IPS-18a (cell line): ENCODE measurements around the gene ZNF423.
A peak's percentile ranks its signal among the peaks of the same experiment; 100 is the strongest.

ENCODE experiments used
- H3K27ac ChIP-seq: one replicate; pipeline ENCODE4 v1.5.1; 2013; ENCODE audit warnings: low read length
- H3K27me3 ChIP-seq: one replicate; pipeline ENCODE4 v1.6.1; 2013; ENCODE audit warnings: mild to moderate bottlenecking, low read length; ENCODE audit not compliant: control insufficient read depth, insufficient read depth
- H3K36me3 ChIP-seq: one replicate; pipeline ENCODE4 v1.6.1; 2013; ENCODE audit warnings: low read depth, low read length; ENCODE audit not compliant: control insufficient read depth
- H3K4me1 ChIP-seq: one replicate; pipeline ENCODE4 v1.6.1; 2013; ENCODE audit warnings: low read depth, low read length; ENCODE audit not compliant: control insufficient read depth
- H3K4me3 ChIP-seq: one replicate; pipeline ENCODE4 v1.5.1; 2013; ENCODE audit warnings: low read length
- H3K9ac ChIP-seq: one replicate; pipeline ENCODE4 v1.6.1; 2013; ENCODE audit warnings: mild to moderate bottlenecking, low read length, moderate library complexity
- H3K9me3 ChIP-seq: one replicate; pipeline ENCODE4 v1.6.1; 2013; ENCODE audit warnings: low read depth, low read length; ENCODE audit not compliant: control insufficient read depth

The ZNF423 gene

DNA sequence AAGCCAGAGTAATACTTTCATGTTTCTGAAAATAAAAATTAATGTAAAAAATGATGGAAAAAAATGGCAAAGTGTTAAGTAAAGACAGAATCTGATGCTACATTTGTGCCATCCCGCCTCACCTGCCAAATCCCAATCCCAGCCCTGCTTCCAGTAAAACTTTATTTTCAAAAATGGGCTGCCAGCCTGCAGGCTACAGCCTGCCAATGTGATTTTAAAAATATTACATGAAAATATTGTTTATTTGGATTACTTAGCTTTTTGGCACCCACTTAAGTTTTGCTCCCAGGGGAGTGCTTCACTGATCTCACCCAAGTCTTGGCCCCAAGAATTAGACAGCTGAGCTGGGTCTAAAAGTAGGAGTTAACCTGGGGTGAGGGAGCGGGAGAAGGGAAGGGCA, 369.5 kb downstream of the ZNF423 start:
- Histone ChIP-seq H3K9me3 (no peaks in the 10 kb centered on the region), H3K27me3 (peaks cover 7% of the 10 kb centered on the region), H3K36me3 (no peaks in the 10 kb centered on the region), H3K9ac (no peak overlapping the region), H3K4me1 (peaks cover 12% of the 10 kb centered on the region), H3K4me3 (no peak overlapping the region), H3K27ac (no peak overlapping the region)

DNA sequence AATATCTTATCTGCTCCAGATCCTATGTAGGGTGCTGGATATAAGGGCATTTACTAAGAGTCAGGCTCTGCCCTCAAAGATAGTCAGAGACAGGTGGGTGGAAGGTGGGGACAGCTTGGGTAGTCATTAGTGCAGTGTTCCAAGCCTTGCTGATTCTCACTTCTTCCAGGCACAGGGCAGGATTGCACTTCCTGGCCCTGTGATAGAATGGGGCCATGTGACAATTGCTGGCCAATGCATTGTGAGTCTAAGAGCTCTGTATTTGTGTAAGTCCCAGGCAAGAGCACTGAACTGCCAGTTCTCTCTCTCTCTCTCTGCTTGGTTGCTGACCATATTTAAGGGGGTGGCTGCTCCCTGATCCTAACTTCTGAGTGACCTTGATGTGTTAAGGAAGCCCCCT, 370.2 kb downstream of the ZNF423 start:
- no peak overlapping the region for H3K9ac ChIP-seq
- H3K27ac ChIP-seq: no peak overlapping the region
- H3K4me3 ChIP-seq: no peak overlapping the region
- H3K4me1 ChIP-seq: peaks cover 6% of the 10 kb centered on the region
- no peaks in the 10 kb centered on the region for H3K9me3 ChIP-seq
- peaks cover 7% of the 10 kb centered on the region for H3K27me3 ChIP-seq
- no peaks in the 10 kb centered on the region for H3K36me3 ChIP-seq

- no peak overlapping the region for H3K27ac ChIP-seq
- no peaks in the 10 kb centered on the region for H3K36me3 ChIP-seq
- H3K27me3 ChIP-seq: peaks cover 7% of the 10 kb centered on the region
- no peaks in the 10 kb centered on the region for H3K9me3 ChIP-seq
- H3K9ac ChIP-seq: no peak overlapping the region
- peaks cover 6% of the 10 kb centered on the region for H3K4me1 ChIP-seq
- no peak overlapping the region for H3K4me3 ChIP-seq
Measured at GRCh38 chr16:49484936-49485335, 371.0 kb downstream of the ZNF423 start.

- no peak overlapping the region for H3K9ac ChIP-seq
- peaks cover 6% of the 10 kb centered on the region for H3K4me1 ChIP-seq
- no peaks in the 10 kb centered on the region for H3K36me3 ChIP-seq
- peaks cover 7% of the 10 kb centered on the region for H3K27me3 ChIP-seq
- no peak overlapping the region for H3K27ac ChIP-seq
- peak overlapping the region; percentile 43 for H3K4me3 ChIP-seq
- no peaks in the 10 kb centered on the region for H3K9me3 ChIP-seq
Measured at GRCh38 chr16:49484451-49484849, 371.5 kb downstream of the ZNF423 start.

DNA sequence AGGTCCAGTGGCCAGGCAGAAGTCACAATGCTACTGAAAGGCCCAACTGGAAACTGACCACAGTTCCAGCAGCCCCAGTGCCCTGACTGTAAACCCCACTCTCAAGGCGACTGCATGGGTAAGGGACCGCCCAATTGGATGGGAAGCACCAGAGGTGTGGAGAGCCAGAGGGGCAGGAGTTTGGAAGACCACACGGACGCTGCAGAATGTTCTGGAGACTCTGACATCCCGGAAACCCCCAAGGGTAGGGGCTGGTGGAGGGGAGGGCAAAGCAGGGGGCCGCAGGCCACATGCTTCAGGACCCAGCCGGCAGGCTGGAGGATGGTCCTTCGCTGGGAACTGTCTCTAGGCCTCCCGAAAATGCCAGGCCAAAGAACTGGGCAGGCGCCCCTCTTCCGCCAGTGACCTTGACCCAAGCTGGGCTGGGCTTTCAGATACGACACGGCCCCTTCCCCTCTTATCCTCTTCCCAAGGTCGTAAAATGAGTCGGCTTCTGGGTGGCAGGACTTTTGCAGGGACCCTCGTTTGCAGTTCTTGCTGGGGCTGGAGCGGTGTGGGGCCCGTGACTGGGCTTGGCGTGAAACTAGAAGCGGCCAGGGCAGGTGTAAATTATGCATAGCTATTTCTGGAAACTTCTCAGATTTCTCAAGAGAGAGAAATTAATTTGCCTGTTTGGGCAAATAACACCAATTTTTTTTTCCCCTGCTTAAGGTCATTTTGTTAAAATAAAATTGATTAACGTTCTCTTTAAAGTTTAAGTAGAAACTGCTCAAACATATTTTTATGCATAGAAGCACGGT, 372.1 kb downstream of the ZNF423 start:
- Histone ChIP-seq H3K9ac (no peak overlapping the region), H3K4me1 (peaks cover 6% of the 10 kb centered on the region), H3K4me3 (peak overlapping the region; percentile 43), H3K9me3 (no peaks in the 10 kb centered on the region), H3K27ac (no peak overlapping the region), H3K27me3 (peaks cover 7% of the 10 kb centered on the region), H3K36me3 (no peaks in the 10 kb centered on the region)

- H3K4me1 ChIP-seq: peaks cover 6% of the 10 kb centered on the region
- H3K27ac ChIP-seq: no peak overlapping the region
- no peaks in the 10 kb centered on the region for H3K9me3 ChIP-seq
- H3K4me3 ChIP-seq: no peak overlapping the region
- H3K9ac ChIP-seq: no peak overlapping the region
- peaks cover 7% of the 10 kb centered on the region for H3K27me3 ChIP-seq
- H3K36me3 ChIP-seq: no peaks in the 10 kb centered on the region
Measured at GRCh38 chr16:49483251-49483650, 372.7 kb downstream of the ZNF423 start.

DNA sequence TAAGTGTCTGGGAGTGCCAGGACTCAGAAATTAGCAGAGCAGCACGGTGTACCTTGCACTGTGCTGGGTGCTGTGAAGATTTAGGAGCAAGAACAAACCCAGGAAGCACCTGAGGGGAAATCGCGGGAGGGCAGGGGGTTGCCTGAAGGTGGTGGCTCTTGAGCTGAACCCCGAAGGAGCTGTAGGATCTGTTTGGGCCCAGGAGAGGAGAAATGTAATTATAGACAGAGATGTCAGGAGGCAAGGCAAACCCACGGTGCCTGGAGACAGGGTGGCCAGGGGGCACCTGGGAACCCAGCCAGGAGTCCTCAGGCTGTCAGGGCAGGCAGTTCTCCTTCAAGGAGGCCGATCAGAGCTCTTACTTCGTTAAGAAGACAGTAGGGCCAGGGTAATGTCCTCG, 373.2 kb downstream of the ZNF423 start:
- Histone ChIP-seq H3K36me3 (no peaks in the 10 kb centered on the region), H3K4me3 (no peak overlapping the region), H3K27me3 (peaks cover 7% of the 10 kb centered on the region), H3K9me3 (no peaks in the 10 kb centered on the region), H3K27ac (no peak overlapping the region), H3K4me1 (peaks cover 6% of the 10 kb centered on the region), H3K9ac (no peak overlapping the region)

DNA sequence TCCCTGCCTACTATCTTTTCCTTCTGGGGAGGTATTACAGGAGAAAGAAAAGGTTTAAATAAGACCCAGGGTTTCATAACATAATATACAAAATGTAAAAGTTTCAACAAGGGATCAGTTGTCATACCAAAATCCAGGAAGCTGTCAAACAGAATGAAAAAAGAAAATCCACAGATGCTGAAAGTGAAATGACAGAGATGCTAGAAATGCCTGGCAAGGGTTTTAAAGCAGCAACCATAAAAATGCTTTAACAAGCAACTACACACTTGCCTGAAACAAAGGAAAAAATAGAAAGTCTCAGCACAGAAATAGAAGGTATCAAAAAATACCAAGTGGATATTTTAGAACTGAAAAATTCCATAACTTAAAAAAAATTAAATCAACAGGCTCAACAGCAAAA, 377.3 kb downstream of the ZNF423 start:
- Histone ChIP-seq H3K4me3 (no peak overlapping the region), H3K27ac (no peak overlapping the region), H3K36me3 (no peaks in the 10 kb centered on the region), H3K4me1 (no peaks in the 10 kb centered on the region), H3K9me3 (no peaks in the 10 kb centered on the region), H3K9ac (no peak overlapping the region), H3K27me3 (peaks cover 5% of the 10 kb centered on the region)

GRCh38 chr16:49478107-49478506, 377.8 kb downstream of the ZNF423 start:
- H3K9me3 ChIP-seq: no peaks in the 10 kb centered on the region
- no peak overlapping the region for H3K4me3 ChIP-seq
- H3K9ac ChIP-seq: no peak overlapping the region
- H3K27ac ChIP-seq: no peak overlapping the region
- no peaks in the 10 kb centered on the region for H3K4me1 ChIP-seq
- H3K36me3 ChIP-seq: no peaks in the 10 kb centered on the region
- H3K27me3 ChIP-seq: peaks cover under 1% of the 10 kb centered on the region

- Histone ChIP-seq H3K27ac (no peak overlapping the region), H3K27me3 (no peaks in the 10 kb centered on the region), H3K36me3 (no peaks in the 10 kb centered on the region), H3K9me3 (no peaks in the 10 kb centered on the region), H3K4me3 (no peak overlapping the region), H3K9ac (no peak overlapping the region), H3K4me1 (no peaks in the 10 kb centered on the region)
Measured at GRCh38 chr16:49477250-49477895, 378.5 kb downstream of the ZNF423 start.

DNA sequence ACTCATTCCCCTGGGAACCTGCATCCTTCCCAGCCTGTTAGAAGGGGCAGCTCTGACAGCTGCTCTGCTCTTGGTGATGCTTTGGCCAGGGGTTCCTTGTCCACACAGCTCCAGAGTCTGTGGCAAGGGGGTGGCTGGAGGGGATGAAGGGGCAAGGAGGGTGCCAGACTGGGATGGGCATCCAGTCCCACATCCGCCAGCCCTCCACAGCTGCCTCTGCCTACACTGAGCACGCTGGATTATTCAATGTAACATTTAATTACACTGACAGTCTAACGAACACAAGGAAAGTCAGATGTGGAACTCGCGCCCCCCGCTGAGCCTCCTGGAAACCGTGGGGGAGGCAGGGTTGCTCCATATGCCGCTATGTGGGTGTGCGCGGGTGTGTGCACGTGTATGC, 381.2 kb downstream of the ZNF423 start:
- Histone ChIP-seq H3K4me3 (no peak overlapping the region), H3K36me3 (no peaks in the 10 kb centered on the region), H3K27me3 (no peaks in the 10 kb centered on the region), H3K9me3 (no peaks in the 10 kb centered on the region), H3K27ac (no peak overlapping the region), H3K9ac (no peak overlapping the region), H3K4me1 (no peaks in the 10 kb centered on the region)

DNA sequence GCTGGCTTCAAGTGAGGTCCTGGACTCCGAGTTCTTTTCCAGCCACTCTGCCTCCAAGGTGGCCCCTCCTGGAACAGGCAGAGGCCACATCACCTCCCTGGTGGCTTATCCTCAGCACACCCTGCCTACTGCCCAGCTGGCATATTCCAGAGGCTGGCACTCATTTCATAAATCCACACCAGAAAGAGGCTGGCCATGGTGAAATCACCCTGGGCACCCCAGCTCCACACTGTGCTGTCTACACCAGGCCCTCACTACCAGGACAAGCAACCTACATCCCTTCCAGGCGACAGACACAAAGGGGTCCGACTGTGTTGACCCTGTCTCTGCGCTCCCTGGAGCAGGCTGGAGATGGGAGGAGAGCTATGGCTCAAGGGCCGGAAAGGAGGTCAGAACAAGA, 382.1 kb downstream of the ZNF423 start:
- no peaks in the 10 kb centered on the region for H3K4me1 ChIP-seq

More for the DNA sequence above, 382.1 kb downstream of the ZNF423 start:
- H3K9ac ChIP-seq: no peak overlapping the region
- H3K9me3 ChIP-seq: no peaks in the 10 kb centered on the region
- H3K36me3 ChIP-seq: no peaks in the 10 kb centered on the region
- no peaks in the 10 kb centered on the region for H3K27me3 ChIP-seq
- H3K4me3 ChIP-seq: no peak overlapping the region
- no peak overlapping the region for H3K27ac ChIP-seq
